Activated CD4-positive, alpha-beta T cell treated with anti-CD3 and anti-CD28 coated beads for 36 hours (primary cell): Measurements from ENCODE around the gene MAGI3. TPM values are rescaled to one million over a fixed set of nuclear protein-coding genes. Genes with fewer than 3 reads are reported as not detected.

ENCODE experiments used
- ATAC-seq: fragments of 200-7000 bp; cut with Tn5 transposase; one replicate; pipeline ENCODE4 v1.10.0; 2021; ENCODE audit warnings: mild to moderate bottlenecking, moderate library complexity
- CTCF ChIA-PET: fragments of 350-600 bp; sonication (Branson Sonifier 250); formaldehyde crosslinking; loops from one replicate; lab custom pipeline; 2021; ENCODE audit warnings: antibody characterized with exemption; lab: Charles Lee
- POLR2A ChIA-PET: fragments of 350-600 bp; sonication (Branson Sonifier 250); formaldehyde crosslinking; loops from one replicate; lab custom pipeline; 2021; ENCODE audit warnings: antibody characterized with exemption, inconsistent platforms; lab: Charles Lee
- DNase-seq: peaks from one replicate; pipeline ENCODE4 v3.0.0-alpha.2; 2020
- H3K27ac Mint-ChIP-seq: one replicate; pipeline ENCODE4 v1.8.0; 2021; ENCODE audit warnings: mixed read lengths
- H3K27me3 Mint-ChIP-seq: one replicate; pipeline ENCODE4 v1.8.0; 2021; ENCODE audit warnings: mixed read lengths
- H3K36me3 Mint-ChIP-seq: one replicate; pipeline ENCODE4 v1.8.0; 2021; ENCODE audit warnings: low read depth, mixed read lengths
- H3K4me1 Mint-ChIP-seq: one replicate; pipeline ENCODE4 v1.8.0; 2021; ENCODE audit warnings: mixed read lengths
- H3K4me3 Mint-ChIP-seq: one replicate; pipeline ENCODE4 v1.8.0; 2021; ENCODE audit warnings: mild to moderate bottlenecking, moderate library complexity, mixed read lengths
- H3K9me3 Mint-ChIP-seq: one replicate; pipeline ENCODE4 v1.8.0; 2021; ENCODE audit warnings: low read depth, mixed read lengths
- intact Hi-C, 2 experiments: fragments of 100-400 bp; cut with DNase I in 1 of 2; cut with micrococcal nuclease in 1 of 2; formaldehyde crosslinking; loops; one replicate each; pipeline versions ENCODE4 v1.14.2 to v1.15.1; 2022 to 2024; cut with DNase I, micrococcal nuclease
- total RNA-seq, 2 experiments: library from RNA; stranded (reverse); gene quantifications; one replicate each; pipeline ENCODE4 v1.2.3, GENCODE V29; 2021

MAGI3 gene
- total RNA-seq, 2 experiments from 2014 or later = 6.4 to 6.7 TPM

- no peak for DNase-seq
- no peak overlapping the region for H3K4me3 Mint-ChIP-seq
- H3K4me1 Mint-ChIP-seq = peaks cover 4% of the 10 kb centered on the region
These were observed 129.2 kb downstream of the MAGI3 start for GRCh38 chr1:113519556-113519955.

GRCh38 chr1:113530021-113530420 is 139.7 kb downstream of the MAGI3 start:
- ChIA-PET CTCF (no interaction called here), POLR2A (no interaction called here)
- intact Hi-C loops = no loop called here
- peaks cover 6% of the 10 kb centered on the region for H3K9me3 Mint-ChIP-seq
- no peak overlapping the region for H3K27ac Mint-ChIP-seq
- ATAC-seq (no peak), DNase-seq (no peak)
- H3K4me3 Mint-ChIP-seq = no peak overlapping the region
- no peaks in the 10 kb centered on the region for H3K36me3 Mint-ChIP-seq
- no peaks in the 10 kb centered on the region for H3K4me1 Mint-ChIP-seq
- H3K27me3 Mint-ChIP-seq = no peaks in the 10 kb centered on the region

More at GRCh38 chr1:113519556-113519955, 129.2 kb downstream of the MAGI3 start:
- Mint-ChIP-seq H3K27ac (no peak overlapping the region), H3K9me3 (peaks cover 10% of the 10 kb centered on the region), H3K27me3 (no peaks in the 10 kb centered on the region), H3K36me3 (peaks cover 7% of the 10 kb centered on the region)
- ATAC-seq = no peak
- intact Hi-C loops = no loop called here
- ChIA-PET CTCF (interaction anchor here (0.6 kb wide), 1 partner anchor 396 kb away, joined by 3 read pairs; no protein-coding TSS in a partner anchor), POLR2A (no interaction called here)

- CTCF ChIA-PET = interaction anchor here (0.7 kb wide), 1 partner anchor 35 kb away, joined by 3 read pairs; no protein-coding TSS in a partner anchor
- Mint-ChIP-seq H3K27ac (no peak overlapping the region), H3K27me3 (no peaks in the 10 kb centered on the region), H3K36me3 (no peaks in the 10 kb centered on the region), H3K4me1 (no peaks in the 10 kb centered on the region), H3K9me3 (peaks cover 2% of the 10 kb centered on the region), H3K4me3 (no peak overlapping the region)
- ATAC-seq = no peak
- intact Hi-C loops = no loop called here
- POLR2A ChIA-PET = no interaction called here
- no peak for DNase-seq
These were observed 141.0 kb downstream of the MAGI3 start for GRCh38 chr1:113531321-113531720.

- no peak for DNase-seq
- H3K27ac Mint-ChIP-seq = no peak overlapping the region
- ATAC-seq = no peak
- H3K4me3 Mint-ChIP-seq = no peak overlapping the region
- no peaks in the 10 kb centered on the region for H3K9me3 Mint-ChIP-seq
- H3K4me1 Mint-ChIP-seq = no peaks in the 10 kb centered on the region
- peaks cover 2% of the 10 kb centered on the region for H3K36me3 Mint-ChIP-seq
- POLR2A ChIA-PET = no interaction called here
- no peaks in the 10 kb centered on the region for H3K27me3 Mint-ChIP-seq
- intact Hi-C loops = no loop called here
- CTCF ChIA-PET = interaction anchor here (1.2 kb wide), 1 partner anchor 11 kb away, joined by 3 read pairs; no protein-coding TSS in a partner anchor
These were observed 142.7 kb downstream of the MAGI3 start for GRCh38 chr1:113533061-113533460.

GRCh38 chr1:113534130-113534817 is 144.0 kb downstream of the MAGI3 start:
- no peak overlapping the region for H3K4me3 Mint-ChIP-seq
- H3K9me3 Mint-ChIP-seq = no peaks in the 10 kb centered on the region
- no peak for ATAC-seq
- H3K4me1 Mint-ChIP-seq = no peaks in the 10 kb centered on the region
- no peak for DNase-seq
- no peak overlapping the region for H3K27ac Mint-ChIP-seq
- no peaks in the 10 kb centered on the region for H3K27me3 Mint-ChIP-seq
- intact Hi-C loops = no loop called here
- ChIA-PET CTCF (no interaction called here), POLR2A (no interaction called here)
- peaks cover 2% of the 10 kb centered on the region for H3K36me3 Mint-ChIP-seq

- POLR2A ChIA-PET = no interaction called here
These were observed 144.6 kb downstream of the MAGI3 start for GRCh38 chr1:113534875-113535274.

GRCh38 chr1:113536182-113536780 is 146.0 kb downstream of the MAGI3 start:
- no peaks in the 10 kb centered on the region for H3K9me3 Mint-ChIP-seq
- ChIA-PET POLR2A (no interaction called here), CTCF (no interaction called here)
- H3K4me3 Mint-ChIP-seq = no peak overlapping the region
- intact Hi-C loops = no loop called here
- DNase-seq = no peak
- H3K27me3 Mint-ChIP-seq = no peaks in the 10 kb centered on the region
- no peaks in the 10 kb centered on the region for H3K4me1 Mint-ChIP-seq
- no peak overlapping the region for H3K27ac Mint-ChIP-seq
- peaks cover 2% of the 10 kb centered on the region for H3K36me3 Mint-ChIP-seq
- no peak for ATAC-seq

More at GRCh38 chr1:113534875-113535274, 144.6 kb downstream of the MAGI3 start:
- ATAC-seq (no peak), DNase-seq (no peak)
- intact Hi-C loops = no loop called here
- H3K9me3 Mint-ChIP-seq = no peaks in the 10 kb centered on the region
- H3K4me3 Mint-ChIP-seq = no peak overlapping the region
- H3K27me3 Mint-ChIP-seq = no peaks in the 10 kb centered on the region
- peaks cover 2% of the 10 kb centered on the region for H3K36me3 Mint-ChIP-seq
- CTCF ChIA-PET = no interaction called here
- H3K4me1 Mint-ChIP-seq = no peaks in the 10 kb centered on the region
- H3K27ac Mint-ChIP-seq = no peak overlapping the region

GRCh38 chr1:113538225-113538624 is 147.9 kb downstream of the MAGI3 start:
- Mint-ChIP-seq H3K9me3 (peaks cover 2% of the 10 kb centered on the region), H3K27ac (no peak overlapping the region), H3K27me3 (no peaks in the 10 kb centered on the region), H3K36me3 (peaks cover 2% of the 10 kb centered on the region), H3K4me1 (peaks cover 8% of the 10 kb centered on the region), H3K4me3 (no peak overlapping the region)
- DNase-seq (no peak), ATAC-seq (no peak)
- CTCF ChIA-PET = no interaction called here
- POLR2A ChIA-PET = no interaction called here
- intact Hi-C loops = no loop called here

- ATAC-seq = no peak
- intact Hi-C loops = no loop called here
- POLR2A ChIA-PET = no interaction called here
- Mint-ChIP-seq H3K27me3 (no peaks in the 10 kb centered on the region), H3K4me1 (peaks cover 8% of the 10 kb centered on the region), H3K9me3 (peaks cover 2% of the 10 kb centered on the region), H3K4me3 (no peak overlapping the region), H3K36me3 (peaks cover 2% of the 10 kb centered on the region), H3K27ac (no peak overlapping the region)
- CTCF ChIA-PET = interaction anchor here (0.7 kb wide), 1 partner anchor 137 kb away, joined by 3 read pairs; no protein-coding TSS in a partner anchor
- DNase-seq = no peak
These were observed 150.0 kb downstream of the MAGI3 start for GRCh38 chr1:113540335-113540734.

GRCh38 chr1:113541106-113541505 is 150.8 kb downstream of the MAGI3 start:
- Mint-ChIP-seq H3K27me3 (no peaks in the 10 kb centered on the region), H3K4me1 (peaks cover 8% of the 10 kb centered on the region), H3K4me3 (no peak overlapping the region), H3K27ac (no peak overlapping the region), H3K36me3 (peaks cover 2% of the 10 kb centered on the region), H3K9me3 (peaks cover 2% of the 10 kb centered on the region)
- DNase-seq (no peak), ATAC-seq (no peak)
- POLR2A ChIA-PET = no interaction called here
- intact Hi-C loops = no loop called here
- CTCF ChIA-PET = interaction anchor here (0.7 kb wide), 1 partner anchor 136 kb away, joined by 3 read pairs; no protein-coding TSS in a partner anchor

- Mint-ChIP-seq H3K4me3 (no peak overlapping the region), H3K4me1 (peaks cover 8% of the 10 kb centered on the region), H3K9me3 (peaks cover 2% of the 10 kb centered on the region), H3K36me3 (no peaks in the 10 kb centered on the region), H3K27ac (no peak overlapping the region), H3K27me3 (no peaks in the 10 kb centered on the region)
- ChIA-PET CTCF (no interaction called here), POLR2A (no interaction called here)
- DNase-seq (no peak), ATAC-seq (no peak)
- intact Hi-C loops = no loop called here
These were observed 151.9 kb downstream of the MAGI3 start for GRCh38 chr1:113542221-113542701.

- POLR2A ChIA-PET = no interaction called here
- no peaks in the 10 kb centered on the region for H3K27me3 Mint-ChIP-seq
- intact Hi-C loops = no loop called here
- H3K27ac Mint-ChIP-seq = no peak overlapping the region
- H3K9me3 Mint-ChIP-seq = peaks cover 2% of the 10 kb centered on the region
- DNase-seq = no peak
- CTCF ChIA-PET = interaction anchor here (0.6 kb wide), 1 partner anchor 15 kb away, joined by 4 read pairs; no protein-coding TSS in a partner anchor
- H3K36me3 Mint-ChIP-seq = no peaks in the 10 kb centered on the region
- H3K4me1 Mint-ChIP-seq = peaks cover 8% of the 10 kb centered on the region
- no peak for ATAC-seq
- no peak overlapping the region for H3K4me3 Mint-ChIP-seq
These were observed 152.8 kb downstream of the MAGI3 start for GRCh38 chr1:113543110-113543509.
